HG03159 (cell line): ENCODE results near the gene FLNB.

Source experiments
- ATAC-seq: cut with Tn5 transposase; IDR thresholded peaks from one replicate; pipeline ENCODE4 v1.9.1; 2021; ENCODE audit warnings: mild to moderate bottlenecking, moderate library complexity; ENCODE audit not compliant: unreplicated experiment

FLNB gene

GRCh38 chr3:58005669-58006068 lies 2.6 kb upstream of the FLNB start:
- ATAC-seq: no peak

GRCh38 chr3:58006661-58007060 lies 1.6 kb upstream of the FLNB start:
- no peak for ATAC-seq

GRCh38 chr3:58009026-58009748 lies 965 bp downstream of the FLNB start:
- ATAC-seq: peak; percentile 16

GRCh38 chr3:58009749-58010535 lies 1.7 kb downstream of the FLNB start:
- ATAC-seq: no peak

- no peak for ATAC-seq
Observed at GRCh38 chr3:58010562-58010961, 2.3 kb downstream of the FLNB start.

GRCh38 chr3:58011580-58011979 lies 3.4 kb downstream of the FLNB start:
- ATAC-seq: no peak

GRCh38 chr3:58012302-58012701 lies 4.1 kb downstream of the FLNB start:
- ATAC-seq: no peak

- no peak for ATAC-seq
Observed at GRCh38 chr3:58013099-58013498, 4.9 kb downstream of the FLNB start.

- no peak for ATAC-seq
Observed at GRCh38 chr3:58013973-58014649, 5.9 kb downstream of the FLNB start.

- no peak for ATAC-seq
Observed at GRCh38 chr3:58015520-58015915, 7.3 kb downstream of the FLNB start.

- ATAC-seq: no peak
Observed at GRCh38 chr3:58016710-58017109, 8.5 kb downstream of the FLNB start.

GRCh38 chr3:58018892-58019742 lies 10.9 kb downstream of the FLNB start:
- no peak for ATAC-seq

- ATAC-seq: no peak
Observed at GRCh38 chr3:58020783-58021071, 12.5 kb downstream of the FLNB start.

- ATAC-seq: no peak
Observed at GRCh38 chr3:58021072-58021959, 13.1 kb downstream of the FLNB start.

GRCh38 chr3:58021962-58022361 lies 13.7 kb downstream of the FLNB start:
- ATAC-seq: no peak

GRCh38 chr3:58022490-58022889 lies 14.3 kb downstream of the FLNB start:
- no peak for ATAC-seq

GRCh38 chr3:58023531-58023930 lies 15.3 kb downstream of the FLNB start:
- no peak for ATAC-seq

- ATAC-seq: no peak
Observed at GRCh38 chr3:58025406-58025805, 17.2 kb downstream of the FLNB start.

- ATAC-seq: no peak
Observed at GRCh38 chr3:58025837-58026569, 17.8 kb downstream of the FLNB start.
